Measurements from ENCODE around the gene ZNF135. TPM values are rescaled to one million over a fixed set of nuclear protein-coding genes. Genes with fewer than 3 reads are reported as not detected.

ZNF135 gene
- total and polyA plus RNA-seq, 2 donors (not counting 3 experiments of a cell fraction or from before 2014, with no cell fraction given) = 1.2 to 1.5 TPM

- Histone ChIP-seq H3K27me3 (ENCODE audit: control insufficient read depth in 2 of 2, insufficient read depth in 2 of 2, low read length in 2 of 2) (no peaks in the 10 kb centered on the region), H2AFZ (ENCODE audit: low read depth, low read length) (no peak overlapping the region), H3K4me2 (ENCODE audit: insufficient read depth, low read length) (no peak overlapping the region), H3K79me2 (ENCODE audit: control insufficient read depth, insufficient read depth, low read length) (no peaks in the 10 kb centered on the region), H3K9me3 (replicated peaks; ENCODE audit: control insufficient read depth, insufficient read depth, low read length) (no peaks in the 10 kb centered on the region), H3K9me1 (replicated peaks; ENCODE audit: control insufficient read depth, extremely low read depth, insufficient read depth, low read length) (no peaks in the 10 kb centered on the region), H3K4me3 (replicated peaks in 1 of 3; ENCODE audit: insufficient read depth in 1 of 3, low read depth in 1 of 3, low read length in 3 of 3) (no peak overlapping the region), H4K20me1 (replicated peaks; ENCODE audit: control insufficient read depth, extremely low read depth, insufficient read depth, low read length) (no peaks in the 10 kb centered on the region), H3K27ac (ENCODE audit: insufficient read depth, low read depth, low read length) (no peak overlapping the region), H3K9ac (replicated peaks; ENCODE audit: extremely low read depth, insufficient read depth, low read length) (no peak overlapping the region), H3K4me1 (ENCODE audit: control insufficient read depth, extremely low read depth, insufficient read depth, low read length) (no peaks in the 10 kb centered on the region), H3K36me3 (ENCODE audit: control insufficient read depth in 2 of 2, extremely low read depth in 1 of 2, insufficient read depth in 2 of 2, low read length in 2 of 2) (no peaks in the 10 kb centered on the region)
- no peak for TF ChIP-seq MAX (IDR thresholded peaks at IDR 0.05; ENCODE audit: insufficient read depth, insufficient read length)
- TF ChIP-seq EZH2 (IDR thresholded peaks at IDR 0.05; ENCODE audit: borderline replicate concordance, low read depth, low read length, severe bottlenecking) = no peak
- no peak for TF ChIP-seq JUN (IDR thresholded peaks at IDR 0.05; ENCODE audit: borderline replicate concordance, insufficient read depth, insufficient read length, low read depth)
- no peak for TF ChIP-seq POLR2A (IDR thresholded peaks at IDR 0.05; ENCODE audit: low read depth, low read length)
- no peak for TF ChIP-seq GATA2 (IDR thresholded peaks at IDR 0.05; ENCODE audit: insufficient read depth, insufficient read length, low read depth, low read length)
- no peak for TF ChIP-seq MYC (IDR thresholded peaks at IDR 0.05; ENCODE audit: low read depth, low read length)
- TF ChIP-seq POLR2AphosphoS5 (IDR thresholded peaks at IDR 0.05; ENCODE audit: insufficient read depth, low read depth, low read length) = no peak
- no peak for TF ChIP-seq FOS (IDR thresholded peaks at IDR 0.05; ENCODE audit: borderline replicate concordance, insufficient read depth, low read length)
- TF ChIP-seq, protein P1, sequence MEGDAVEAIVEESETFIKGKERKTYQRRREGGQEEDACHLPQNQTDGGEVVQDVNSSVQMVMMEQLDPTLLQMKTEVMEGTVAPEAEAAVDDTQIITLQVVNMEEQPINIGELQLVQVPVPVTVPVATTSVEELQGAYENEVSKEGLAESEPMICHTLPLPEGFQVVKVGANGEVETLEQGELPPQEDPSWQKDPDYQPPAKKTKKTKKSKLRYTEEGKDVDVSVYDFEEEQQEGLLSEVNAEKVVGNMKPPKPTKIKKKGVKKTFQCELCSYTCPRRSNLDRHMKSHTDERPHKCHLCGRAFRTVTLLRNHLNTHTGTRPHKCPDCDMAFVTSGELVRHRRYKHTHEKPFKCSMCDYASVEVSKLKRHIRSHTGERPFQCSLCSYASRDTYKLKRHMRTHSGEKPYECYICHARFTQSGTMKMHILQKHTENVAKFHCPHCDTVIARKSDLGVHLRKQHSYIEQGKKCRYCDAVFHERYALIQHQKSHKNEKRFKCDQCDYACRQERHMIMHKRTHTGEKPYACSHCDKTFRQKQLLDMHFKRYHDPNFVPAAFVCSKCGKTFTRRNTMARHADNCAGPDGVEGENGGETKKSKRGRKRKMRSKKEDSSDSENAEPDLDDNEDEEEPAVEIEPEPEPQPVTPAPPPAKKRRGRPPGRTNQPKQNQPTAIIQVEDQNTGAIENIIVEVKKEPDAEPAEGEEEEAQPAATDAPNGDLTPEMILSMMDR (IDR thresholded peaks at IDR 0.05; ENCODE audit: extremely low read depth in 1 of 2, insufficient read depth in 1 of 2, low read depth in 1 of 2, low read length in 2 of 2) = no peak
- FAIRE-seq (no peak), DNase-seq (ENCODE audit: low read depth, low spot score) (no peak)
- intact Hi-C loops (cut with micrococcal nuclease) (no loop called here), dilution Hi-C loops (cut with MboI; ENCODE audit: extremely low pct_ligation_motif_present, low sequenced_read_pairs) (no loop called here)
- ChIA-PET POLR2A (no interaction called here), CTCF (no interaction called here)
- BruUV-seq (replicated peaks) = no TSS peak
Observed at GRCh38 chr19:58083021-58083420, 23.9 kb downstream of the ZNF135 start.
